Measurements from ENCODE around the gene ID2.

The ID2 gene

GRCh38 chr2:8643250-8643995 is 38.4 kb upstream of the ID2 start:
- TF ChIP-seq CTCF (conservative IDR thresholded peaks at IDR 0.05) = no peak
- no peak overlapping the region for H3K27ac ChIP-seq

GRCh38 chr2:8643996-8644356 is 37.9 kb upstream of the ID2 start:
- H3K27ac ChIP-seq = no peak overlapping the region
- TF ChIP-seq CTCF (conservative IDR thresholded peaks at IDR 0.05) = no peak

DNA sequence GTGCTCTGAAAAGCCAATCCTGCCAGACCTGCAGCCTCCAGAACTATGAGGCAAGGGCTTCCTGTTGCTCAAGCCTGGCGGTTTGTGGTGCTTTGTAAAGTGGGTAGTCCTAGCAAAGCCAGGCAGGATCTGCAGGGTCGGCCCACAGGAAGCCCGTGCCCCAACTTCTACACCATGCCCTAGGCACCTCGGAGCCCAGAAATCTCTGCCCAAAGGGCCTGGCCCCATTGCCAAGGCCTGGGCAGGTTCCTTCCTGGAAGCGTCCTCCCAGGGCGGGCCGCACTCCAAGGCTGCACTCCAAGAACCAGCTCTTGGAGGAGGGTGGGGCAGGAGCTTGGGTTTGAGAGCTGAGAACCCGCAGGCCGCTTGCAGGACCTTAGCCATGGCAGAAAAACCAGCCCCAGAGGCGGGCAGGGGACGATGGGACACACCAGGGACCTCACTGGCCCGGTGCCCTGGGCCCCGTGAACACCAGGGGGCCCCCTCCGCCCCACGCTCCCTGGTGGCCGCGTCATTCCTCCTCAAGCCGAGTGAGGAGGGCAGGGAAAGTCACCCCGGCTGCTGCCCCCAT is 37.2 kb upstream of the ID2 start:
- no peak for TF ChIP-seq CTCF (conservative IDR thresholded peaks at IDR 0.05)

GRCh38 chr2:8645176-8645831 is 36.6 kb upstream of the ID2 start:
- no peak overlapping the region for H3K27ac ChIP-seq
- no peak for TF ChIP-seq CTCF (conservative IDR thresholded peaks at IDR 0.05)

More for the DNA sequence above, 37.2 kb upstream of the ID2 start:
- no peak overlapping the region for H3K27ac ChIP-seq

- TF ChIP-seq CTCF (conservative IDR thresholded peaks at IDR 0.05) = no peak
- no peak overlapping the region for H3K27ac ChIP-seq
Observed at GRCh38 chr2:8646731-8647461, 35.0 kb upstream of the ID2 start.

- H3K27ac ChIP-seq = no peak overlapping the region
- no peak for TF ChIP-seq CTCF (conservative IDR thresholded peaks at IDR 0.05)
Observed at GRCh38 chr2:8647462-8647857, 34.4 kb upstream of the ID2 start.

All from VCaP (cell line).